H1 (cell line): Measurements from ENCODE around the gene YPEL5. TPM values are rescaled to one million over a fixed set of nuclear protein-coding genes. Genes with fewer than 3 reads are reported as not detected.

Experiments used
- BACH1 ChIP-seq: IDR thresholded peaks from 2 replicates; pipeline ENCODE4 v1.6.1; 2012; ENCODE audit warnings: low read length, improper control_type of control experiment
- BCL11A ChIP-seq, 2 experiments: IDR thresholded peaks; one replicate each; pipeline ENCODE4 v1.6.1; 2011; ENCODE audit warnings: low read depth in 2 of 2, low read length in 2 of 2, mild to moderate bottlenecking in 2 of 2
- BRCA1 ChIP-seq: IDR thresholded peaks from 2 replicates; pipeline ENCODE4 v1.6.1; 2012; ENCODE audit warnings: low read depth, low read length, improper control_type of control experiment
- MAFK ChIP-seq: IDR thresholded peaks from 2 replicates; pipeline ENCODE4 v1.6.1; 2012; ENCODE audit warnings: low read depth, mild to moderate bottlenecking, improper control_type of control experiment, low read length
- POLR2AphosphoS5 ChIP-seq: IDR thresholded peaks from 2 replicates; pipeline ENCODE4 v1.6.1; 2011; ENCODE audit warnings: low read depth, low read length
- RAD21 ChIP-seq, 2 experiments: IDR thresholded peaks in 1 of 2; conservative IDR thresholded peaks in 1 of 2; 2 replicates each; pipeline ENCODE4 v1.6.1; 2011; ENCODE audit warnings: low read depth in 2 of 2, low read length in 2 of 2, improper control_type of control experiment in 1 of 2, inconsistent platforms in 1 of 2, mild to moderate bottlenecking in 1 of 2, moderate library complexity in 1 of 2
- SAP30 ChIP-seq: fragments of 300-600 bp; sonication (generic); IDR thresholded peaks from 2 replicates; pipeline ENCODE4 v1.7.1; 2012; ENCODE audit warnings: low read length, moderate library complexity, mild to moderate bottlenecking, inconsistent platforms; ENCODE audit not compliant: insufficient read depth, insufficient replicate concordance
- SRF ChIP-seq: IDR thresholded peaks from 2 replicates; pipeline ENCODE4 v1.6.1; 2011; ENCODE audit warnings: mild to moderate bottlenecking, low read depth, low read length, moderate library complexity
- polyA plus RNA-seq, 7 experiments: library from polyadenylated mRNA; depleted of rRNA in 3 of 7; stranded (reverse) in 5 of 7; unstranded in 2 of 7; fragments of >200 nt in 5 of 7; fragments of 200-250 nt in 2 of 7; gene quantifications; 1 replicate in 5 of 7; 2 replicates in 1 of 7; 4 replicates in 1 of 7; pipeline versions ENCODE4 v1.2.1 to v1.2.3, GENCODE V29; 2011 to 2013; ENCODE audit warnings: missing spikeins in 2 of 7, mixed read lengths in 2 of 7
- total RNA-seq: library from RNA; stranded (reverse); fragmentation: NEBNext Ultra II Directional; extraction: Animal tissue kit (Norgen Biotek cat#: 25700); gene quantifications from 2 replicates; pipeline ENCODE4 v1.2.1, GENCODE V29; 2021
- TF ChIP-seq, protein P1 (sequence below): fragments of 300-600 bp; sonication (generic); IDR thresholded peaks from 2 replicates; pipeline ENCODE4 v1.7.1; 2012; ENCODE audit warnings: low read length, moderate library complexity, mild to moderate bottlenecking, inconsistent platforms; ENCODE audit not compliant: insufficient replicate concordance
- TF ChIP-seq, protein P2 (sequence below): IDR thresholded peaks from 2 replicates; pipeline ENCODE4 v1.6.1; 2012; ENCODE audit warnings: inconsistent platforms

Gene YPEL5
- total and polyA plus RNA-seq, 2 of the 8 experiments (the other 6 are each of a cell fraction or from before 2014, with no cell fraction given) = 18.5 to 28.0 TPM

DNA sequence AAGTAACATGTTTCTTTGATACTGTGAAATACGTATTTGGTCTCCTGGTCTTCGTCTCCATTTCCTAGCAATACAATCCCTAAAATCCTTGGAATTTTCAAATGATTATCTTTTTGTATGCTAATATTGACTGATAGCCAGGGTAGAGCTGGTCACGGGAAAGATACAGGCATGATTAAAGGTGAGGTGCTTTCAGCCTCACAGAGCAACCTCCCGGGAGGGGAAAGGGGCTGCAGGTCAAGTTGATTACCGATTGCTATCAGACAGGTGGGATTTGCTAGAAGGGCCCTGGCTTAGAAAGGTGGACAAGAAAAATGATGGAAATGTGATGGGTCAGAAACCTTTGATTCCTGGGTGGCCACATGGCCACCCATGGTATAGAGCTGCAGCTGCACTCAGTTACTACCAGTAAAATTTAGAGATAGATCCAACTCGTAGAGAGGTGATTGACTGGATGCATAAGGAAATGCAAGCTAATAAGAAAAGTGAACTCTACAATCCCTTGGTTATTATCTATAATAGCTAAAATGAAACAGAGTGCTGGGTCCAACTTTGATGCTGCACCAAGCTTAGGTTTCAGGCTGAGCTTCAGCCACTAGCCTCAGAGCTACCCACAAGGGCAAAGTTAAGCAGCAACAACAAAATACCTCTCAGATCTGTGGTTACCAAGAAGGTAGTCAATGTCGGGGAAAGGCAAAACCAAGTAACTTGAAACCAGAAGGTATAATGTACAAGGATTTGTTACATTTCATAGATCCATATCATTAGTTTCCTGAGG, 15.3 kb downstream of the YPEL5 start (continued):
- TF ChIP-seq, protein P1, sequence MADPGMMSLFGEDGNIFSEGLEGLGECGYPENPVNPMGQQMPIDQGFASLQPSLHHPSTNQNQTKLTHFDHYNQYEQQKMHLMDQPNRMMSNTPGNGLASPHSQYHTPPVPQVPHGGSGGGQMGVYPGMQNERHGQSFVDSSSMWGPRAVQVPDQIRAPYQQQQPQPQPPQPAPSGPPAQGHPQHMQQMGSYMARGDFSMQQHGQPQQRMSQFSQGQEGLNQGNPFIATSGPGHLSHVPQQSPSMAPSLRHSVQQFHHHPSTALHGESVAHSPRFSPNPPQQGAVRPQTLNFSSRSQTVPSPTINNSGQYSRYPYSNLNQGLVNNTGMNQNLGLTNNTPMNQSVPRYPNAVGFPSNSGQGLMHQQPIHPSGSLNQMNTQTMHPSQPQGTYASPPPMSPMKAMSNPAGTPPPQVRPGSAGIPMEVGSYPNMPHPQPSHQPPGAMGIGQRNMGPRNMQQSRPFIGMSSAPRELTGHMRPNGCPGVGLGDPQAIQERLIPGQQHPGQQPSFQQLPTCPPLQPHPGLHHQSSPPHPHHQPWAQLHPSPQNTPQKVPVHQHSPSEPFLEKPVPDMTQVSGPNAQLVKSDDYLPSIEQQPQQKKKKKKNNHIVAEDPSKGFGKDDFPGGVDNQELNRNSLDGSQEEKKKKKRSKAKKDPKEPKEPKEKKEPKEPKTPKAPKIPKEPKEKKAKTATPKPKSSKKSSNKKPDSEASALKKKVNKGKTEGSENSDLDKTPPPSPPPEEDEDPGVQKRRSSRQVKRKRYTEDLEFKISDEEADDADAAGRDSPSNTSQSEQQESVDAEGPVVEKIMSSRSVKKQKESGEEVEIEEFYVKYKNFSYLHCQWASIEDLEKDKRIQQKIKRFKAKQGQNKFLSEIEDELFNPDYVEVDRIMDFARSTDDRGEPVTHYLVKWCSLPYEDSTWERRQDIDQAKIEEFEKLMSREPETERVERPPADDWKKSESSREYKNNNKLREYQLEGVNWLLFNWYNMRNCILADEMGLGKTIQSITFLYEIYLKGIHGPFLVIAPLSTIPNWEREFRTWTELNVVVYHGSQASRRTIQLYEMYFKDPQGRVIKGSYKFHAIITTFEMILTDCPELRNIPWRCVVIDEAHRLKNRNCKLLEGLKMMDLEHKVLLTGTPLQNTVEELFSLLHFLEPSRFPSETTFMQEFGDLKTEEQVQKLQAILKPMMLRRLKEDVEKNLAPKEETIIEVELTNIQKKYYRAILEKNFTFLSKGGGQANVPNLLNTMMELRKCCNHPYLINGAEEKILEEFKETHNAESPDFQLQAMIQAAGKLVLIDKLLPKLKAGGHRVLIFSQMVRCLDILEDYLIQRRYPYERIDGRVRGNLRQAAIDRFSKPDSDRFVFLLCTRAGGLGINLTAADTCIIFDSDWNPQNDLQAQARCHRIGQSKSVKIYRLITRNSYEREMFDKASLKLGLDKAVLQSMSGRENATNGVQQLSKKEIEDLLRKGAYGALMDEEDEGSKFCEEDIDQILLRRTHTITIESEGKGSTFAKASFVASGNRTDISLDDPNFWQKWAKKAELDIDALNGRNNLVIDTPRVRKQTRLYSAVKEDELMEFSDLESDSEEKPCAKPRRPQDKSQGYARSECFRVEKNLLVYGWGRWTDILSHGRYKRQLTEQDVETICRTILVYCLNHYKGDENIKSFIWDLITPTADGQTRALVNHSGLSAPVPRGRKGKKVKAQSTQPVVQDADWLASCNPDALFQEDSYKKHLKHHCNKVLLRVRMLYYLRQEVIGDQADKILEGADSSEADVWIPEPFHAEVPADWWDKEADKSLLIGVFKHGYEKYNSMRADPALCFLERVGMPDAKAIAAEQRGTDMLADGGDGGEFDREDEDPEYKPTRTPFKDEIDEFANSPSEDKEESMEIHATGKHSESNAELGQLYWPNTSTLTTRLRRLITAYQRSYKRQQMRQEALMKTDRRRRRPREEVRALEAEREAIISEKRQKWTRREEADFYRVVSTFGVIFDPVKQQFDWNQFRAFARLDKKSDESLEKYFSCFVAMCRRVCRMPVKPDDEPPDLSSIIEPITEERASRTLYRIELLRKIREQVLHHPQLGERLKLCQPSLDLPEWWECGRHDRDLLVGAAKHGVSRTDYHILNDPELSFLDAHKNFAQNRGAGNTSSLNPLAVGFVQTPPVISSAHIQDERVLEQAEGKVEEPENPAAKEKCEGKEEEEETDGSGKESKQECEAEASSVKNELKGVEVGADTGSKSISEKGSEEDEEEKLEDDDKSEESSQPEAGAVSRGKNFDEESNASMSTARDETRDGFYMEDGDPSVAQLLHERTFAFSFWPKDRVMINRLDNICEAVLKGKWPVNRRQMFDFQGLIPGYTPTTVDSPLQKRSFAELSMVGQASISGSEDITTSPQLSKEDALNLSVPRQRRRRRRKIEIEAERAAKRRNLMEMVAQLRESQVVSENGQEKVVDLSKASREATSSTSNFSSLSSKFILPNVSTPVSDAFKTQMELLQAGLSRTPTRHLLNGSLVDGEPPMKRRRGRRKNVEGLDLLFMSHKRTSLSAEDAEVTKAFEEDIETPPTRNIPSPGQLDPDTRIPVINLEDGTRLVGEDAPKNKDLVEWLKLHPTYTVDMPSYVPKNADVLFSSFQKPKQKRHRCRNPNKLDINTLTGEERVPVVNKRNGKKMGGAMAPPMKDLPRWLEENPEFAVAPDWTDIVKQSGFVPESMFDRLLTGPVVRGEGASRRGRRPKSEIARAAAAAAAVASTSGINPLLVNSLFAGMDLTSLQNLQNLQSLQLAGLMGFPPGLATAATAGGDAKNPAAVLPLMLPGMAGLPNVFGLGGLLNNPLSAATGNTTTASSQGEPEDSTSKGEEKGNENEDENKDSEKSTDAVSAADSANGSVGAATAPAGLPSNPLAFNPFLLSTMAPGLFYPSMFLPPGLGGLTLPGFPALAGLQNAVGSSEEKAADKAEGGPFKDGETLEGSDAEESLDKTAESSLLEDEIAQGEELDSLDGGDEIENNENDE = no peak
- TF ChIP-seq, protein P2, sequence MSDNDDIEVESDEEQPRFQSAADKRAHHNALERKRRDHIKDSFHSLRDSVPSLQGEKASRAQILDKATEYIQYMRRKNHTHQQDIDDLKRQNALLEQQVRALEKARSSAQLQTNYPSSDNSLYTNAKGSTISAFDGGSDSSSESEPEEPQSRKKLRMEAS = no peak
- TF ChIP-seq BACH1 = no peak
- TF ChIP-seq MAFK = no peak
- no peak for TF ChIP-seq SAP30
- TF ChIP-seq POLR2AphosphoS5 = no peak
- TF ChIP-seq SRF = no peak
- TF ChIP-seq RAD21 (IDR thresholded peaks at IDR 0.05 in 1 of 2, conservative IDR thresholded peaks at IDR 0.05 in 1 of 2; ENCODE audit: low read depth in 2 of 2, low read length in 2 of 2) = no peak
- TF ChIP-seq BCL11A (IDR thresholded peaks at IDR 0.05; ENCODE audit: low read depth in 2 of 2, low read length in 2 of 2) = no peak
- TF ChIP-seq BRCA1 = no peak
